ENCODE measurements around the gene TESK1. TPM values are rescaled to one million over a fixed set of nuclear protein-coding genes. Genes with fewer than 3 reads are reported as not detected.

Gene TESK1
- total RNA-seq, 1 experiment from 2014 or later = 20.4 TPM

DNA sequence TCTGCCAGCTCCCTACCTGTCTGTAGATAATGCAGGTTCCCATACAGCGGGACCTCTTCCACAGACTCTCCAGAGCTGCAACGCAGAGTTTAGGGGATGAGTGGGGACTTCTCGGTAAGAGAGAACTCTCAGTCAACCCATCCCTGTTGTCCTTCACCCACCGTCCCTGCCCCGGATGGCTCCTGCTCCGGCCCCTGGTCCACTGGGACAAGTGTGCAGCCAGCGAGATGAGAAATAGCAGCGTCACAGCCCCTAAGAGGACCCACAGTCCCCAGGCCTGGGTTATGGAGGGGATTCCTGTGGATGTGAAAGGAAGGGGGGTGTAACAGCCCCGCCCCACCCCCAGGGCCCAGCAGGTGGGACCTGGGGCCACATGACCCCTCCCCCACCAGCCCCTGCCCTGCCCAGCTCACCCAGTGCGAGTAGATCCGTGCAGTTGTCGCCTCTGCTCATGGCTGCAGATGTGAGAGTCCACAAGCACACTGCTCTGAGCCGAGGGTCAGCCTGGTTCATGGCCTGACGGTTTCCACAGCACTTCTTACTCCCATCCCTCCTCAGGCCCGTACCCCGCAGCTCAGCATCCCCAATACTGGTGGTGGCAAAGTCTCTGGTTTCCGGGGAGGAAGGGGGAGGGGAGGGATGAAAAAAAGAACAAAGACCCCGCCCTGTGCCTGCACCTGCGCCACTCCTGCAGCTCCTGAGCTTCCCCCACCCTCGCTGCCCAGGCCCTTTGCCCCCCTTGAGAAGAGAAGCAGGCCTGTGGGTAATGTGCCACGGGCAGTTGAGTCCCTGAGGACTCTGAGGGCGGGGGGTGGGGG lies 45.5 kb downstream of the TESK1 start, which contains the start of gene SIT1 (continued):
- TF ChIP-seq, protein P1, sequence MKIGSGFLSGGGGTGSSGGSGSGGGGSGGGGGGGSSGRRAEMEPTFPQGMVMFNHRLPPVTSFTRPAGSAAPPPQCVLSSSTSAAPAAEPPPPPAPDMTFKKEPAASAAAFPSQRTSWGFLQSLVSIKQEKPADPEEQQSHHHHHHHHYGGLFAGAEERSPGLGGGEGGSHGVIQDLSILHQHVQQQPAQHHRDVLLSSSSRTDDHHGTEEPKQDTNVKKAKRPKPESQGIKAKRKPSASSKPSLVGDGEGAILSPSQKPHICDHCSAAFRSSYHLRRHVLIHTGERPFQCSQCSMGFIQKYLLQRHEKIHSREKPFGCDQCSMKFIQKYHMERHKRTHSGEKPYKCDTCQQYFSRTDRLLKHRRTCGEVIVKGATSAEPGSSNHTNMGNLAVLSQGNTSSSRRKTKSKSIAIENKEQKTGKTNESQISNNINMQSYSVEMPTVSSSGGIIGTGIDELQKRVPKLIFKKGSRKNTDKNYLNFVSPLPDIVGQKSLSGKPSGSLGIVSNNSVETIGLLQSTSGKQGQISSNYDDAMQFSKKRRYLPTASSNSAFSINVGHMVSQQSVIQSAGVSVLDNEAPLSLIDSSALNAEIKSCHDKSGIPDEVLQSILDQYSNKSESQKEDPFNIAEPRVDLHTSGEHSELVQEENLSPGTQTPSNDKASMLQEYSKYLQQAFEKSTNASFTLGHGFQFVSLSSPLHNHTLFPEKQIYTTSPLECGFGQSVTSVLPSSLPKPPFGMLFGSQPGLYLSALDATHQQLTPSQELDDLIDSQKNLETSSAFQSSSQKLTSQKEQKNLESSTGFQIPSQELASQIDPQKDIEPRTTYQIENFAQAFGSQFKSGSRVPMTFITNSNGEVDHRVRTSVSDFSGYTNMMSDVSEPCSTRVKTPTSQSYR (CRISPR knock-in tag; IDR thresholded peaks at IDR 0.05) = 0 out of 2 replicates have a peak, but pooled peaks have one; percentile 49
- no peak for TF ChIP-seq ESRRA (CRISPR knock-in tag; IDR thresholded peaks at IDR 0.05; ENCODE audit: borderline replicate concordance)
- 0 out of 2 replicates have a peak, but pooled peaks have one; percentile 10 for TF ChIP-seq NFYB (CRISPR knock-in tag; conservative IDR thresholded peaks at IDR 0.05; ENCODE audit: low read depth)

DNA sequence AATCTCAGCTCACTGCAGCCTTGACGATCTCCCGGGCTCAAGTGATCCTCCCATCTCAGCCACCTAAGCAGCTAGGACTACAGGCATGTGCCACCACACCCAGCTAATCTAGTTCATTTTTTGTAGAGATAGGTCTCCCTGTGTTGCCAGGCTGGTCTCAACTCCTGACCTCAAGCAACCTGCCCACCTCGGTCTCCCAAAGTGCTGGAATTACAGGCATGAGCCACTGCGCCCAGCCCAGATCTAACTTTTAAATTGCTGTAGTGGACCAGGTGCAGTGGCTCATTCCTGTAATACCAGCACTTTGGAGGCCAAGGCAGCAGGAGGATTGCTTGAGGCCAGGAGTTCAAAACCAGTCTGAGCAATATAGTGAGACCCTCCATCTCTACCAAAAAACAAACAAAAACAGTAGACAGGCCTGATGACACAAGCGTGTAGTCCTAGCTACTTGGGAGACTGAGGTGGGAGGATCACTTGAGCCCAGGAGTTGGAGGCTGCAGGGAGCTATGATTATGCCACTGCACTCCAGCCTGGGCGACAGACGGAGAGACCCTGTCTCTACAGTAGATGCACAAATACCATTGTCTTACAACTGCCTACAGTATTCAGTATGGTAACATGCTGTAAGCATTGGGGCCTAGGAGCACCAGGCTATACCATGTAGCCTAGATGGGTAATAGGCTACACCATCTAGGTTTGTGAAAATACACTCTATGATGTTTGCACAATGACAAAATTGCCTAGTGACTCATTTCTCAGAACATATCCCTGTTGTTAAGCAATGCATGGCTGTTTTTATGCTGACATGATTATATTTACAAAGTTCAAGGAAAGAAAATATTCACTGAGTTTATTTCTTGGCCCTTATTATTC lies 47.1 kb downstream of the TESK1 start:
- no peak for ATAC-seq
- ChIA-PET POLR2A (no interaction called here), CTCF (interaction anchor here (0.6 to 2.2 kb wide), 4 partner anchors 9 to 49 kb away, joined by 3 to 7 read pairs (median 5); no protein-coding TSS in a partner anchor)
- TF ChIP-seq GABPB1 (CRISPR knock-in tag; IDR thresholded peaks at IDR 0.05) (peak; percentile 40; the same call in 1 of the 2 replicates), FOXK1 (CRISPR knock-in tag; IDR thresholded peaks at IDR 0.05) (no peak), ZNF219 (CRISPR knock-in tag; IDR thresholded peaks at IDR 0.05; ENCODE audit: borderline replicate concordance) (no peak)
- H3K27me3 Mint-ChIP-seq (ENCODE audit: low read depth) = peaks cover 29% of the 10 kb centered on the region
- DNase-seq (ENCODE audit: low spot score) = no peak
- H3K4me3 Mint-ChIP-seq = no peak overlapping the region
- H3K9me3 Mint-ChIP-seq = no peaks in the 10 kb centered on the region
- peaks cover 52% of the 10 kb centered on the region for H3K4me1 Mint-ChIP-seq
- no peaks in the 10 kb centered on the region for H3K36me3 Mint-ChIP-seq
- H3K27ac Mint-ChIP-seq = no peak overlapping the region

DNA sequence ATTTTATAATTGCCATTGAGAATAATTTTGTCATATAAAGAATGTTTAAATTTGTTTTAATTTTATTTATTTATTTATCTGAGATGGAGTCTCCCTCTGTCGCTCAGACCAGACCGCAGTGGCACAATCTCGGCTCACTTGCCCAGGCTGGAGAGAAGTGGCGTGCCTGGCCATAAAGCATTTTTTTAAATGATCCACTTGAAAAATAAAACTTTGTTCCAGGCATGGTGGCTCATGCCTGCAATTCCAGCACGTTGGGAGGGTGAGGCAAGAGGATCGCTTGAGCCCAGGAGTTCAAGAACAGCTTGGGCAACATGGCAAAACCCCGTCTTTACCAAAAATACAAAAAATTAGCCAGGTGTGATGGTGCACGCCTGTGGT lies 47.8 kb downstream of the TESK1 start:
- ChIA-PET POLR2A (no interaction called here), CTCF (interaction anchor here (0.6 to 1.0 kb wide), 2 partner anchors 12 to 42 kb away, joined by 3 to 6 read pairs; partner anchors contain the start of gene ARHGEF39)
- Mint-ChIP-seq H3K4me1 (peaks cover 46% of the 10 kb centered on the region), H3K9me3 (no peaks in the 10 kb centered on the region), H3K36me3 (no peaks in the 10 kb centered on the region), H3K27me3 (ENCODE audit: low read depth) (peaks cover 29% of the 10 kb centered on the region), H3K27ac (no peak overlapping the region), H3K4me3 (no peak overlapping the region)
- TF ChIP-seq ZNF416 (CRISPR knock-in tag; IDR thresholded peaks at IDR 0.05) (no peak), SOX15 (CRISPR knock-in tag; IDR thresholded peaks at IDR 0.05) (no peak), MLX (CRISPR knock-in tag; IDR thresholded peaks at IDR 0.05) (no peak), JAZF1 (CRISPR knock-in tag; IDR thresholded peaks at IDR 0.05) (no peak), FOXK1 (CRISPR knock-in tag; IDR thresholded peaks at IDR 0.05) (no peak), ATF1 (CRISPR knock-in tag; IDR thresholded peaks at IDR 0.05) (no peak), MXD4 (CRISPR knock-in tag; IDR thresholded peaks at IDR 0.05; ENCODE audit: borderline replicate concordance) (no peak), ZNF423 (CRISPR knock-in tag; IDR thresholded peaks at IDR 0.05) (no peak)
- TF ChIP-seq, protein P2, sequence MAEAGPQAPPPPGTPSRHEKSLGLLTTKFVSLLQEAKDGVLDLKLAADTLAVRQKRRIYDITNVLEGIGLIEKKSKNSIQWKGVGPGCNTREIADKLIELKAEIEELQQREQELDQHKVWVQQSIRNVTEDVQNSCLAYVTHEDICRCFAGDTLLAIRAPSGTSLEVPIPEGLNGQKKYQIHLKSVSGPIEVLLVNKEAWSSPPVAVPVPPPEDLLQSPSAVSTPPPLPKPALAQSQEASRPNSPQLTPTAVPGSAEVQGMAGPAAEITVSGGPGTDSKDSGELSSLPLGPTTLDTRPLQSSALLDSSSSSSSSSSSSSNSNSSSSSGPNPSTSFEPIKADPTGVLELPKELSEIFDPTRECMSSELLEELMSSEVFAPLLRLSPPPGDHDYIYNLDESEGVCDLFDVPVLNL (CRISPR knock-in tag; IDR thresholded peaks at IDR 0.05; ENCODE audit: borderline replicate concordance, low read depth) = no peak
- TF ChIP-seq, protein P3, sequence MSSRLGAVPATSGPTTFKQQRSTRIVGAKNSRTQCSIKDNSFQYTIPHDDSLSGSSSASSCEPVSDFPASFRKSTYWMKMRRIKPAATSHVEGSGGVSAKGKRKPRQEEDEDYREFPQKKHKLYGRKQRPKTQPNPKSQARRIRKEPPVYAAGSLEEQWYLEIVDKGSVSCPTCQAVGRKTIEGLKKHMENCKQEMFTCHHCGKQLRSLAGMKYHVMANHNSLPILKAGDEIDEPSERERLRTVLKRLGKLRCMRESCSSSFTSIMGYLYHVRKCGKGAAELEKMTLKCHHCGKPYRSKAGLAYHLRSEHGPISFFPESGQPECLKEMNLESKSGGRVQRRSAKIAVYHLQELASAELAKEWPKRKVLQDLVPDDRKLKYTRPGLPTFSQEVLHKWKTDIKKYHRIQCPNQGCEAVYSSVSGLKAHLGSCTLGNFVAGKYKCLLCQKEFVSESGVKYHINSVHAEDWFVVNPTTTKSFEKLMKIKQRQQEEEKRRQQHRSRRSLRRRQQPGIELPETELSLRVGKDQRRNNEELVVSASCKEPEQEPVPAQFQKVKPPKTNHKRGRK (CRISPR knock-in tag; IDR thresholded peaks at IDR 0.05; ENCODE audit: borderline replicate concordance) = no peak
- no peak for DNase-seq (ENCODE audit: low spot score)
- no peak for ATAC-seq
